Suprapubic skin (tissue), 4 donors: ENCODE data around the gene SLC8B1. TPM values are rescaled to one million over a fixed set of nuclear protein-coding genes. Genes with fewer than 3 reads are reported as not detected.

Experiments used
- DNase-seq, 2 donors: peaks; one replicate each; pipeline ENCODE4 v3.0.0-alpha.2; 2019; ENCODE audit warnings: low spot score in 2 of 2
- H3K27ac ChIP-seq: fragments of 200-600 bp; sonication (generic); one replicate; pipeline ENCODE4 v1.5.1; 2019
- H3K27me3 ChIP-seq: fragments of 200-600 bp; sonication (generic); one replicate; pipeline ENCODE4 v1.5.1; 2019
- H3K36me3 ChIP-seq: fragments of 200-600 bp; sonication (generic); one replicate; pipeline ENCODE4 v1.5.1; 2019
- H3K4me1 ChIP-seq: fragments of 200-600 bp; sonication (generic); one replicate; pipeline ENCODE4 v1.5.1; 2019
- H3K4me3 ChIP-seq: fragments of 200-600 bp; sonication (generic); one replicate; pipeline ENCODE4 v1.5.1; 2019; ENCODE audit warnings: mild to moderate bottlenecking
- H3K9me3 ChIP-seq: fragments of 200-600 bp; sonication (generic); one replicate; pipeline ENCODE4 v1.5.1; 2019
- EP300 ChIP-seq: sonication (generic); formaldehyde crosslinking; IDR thresholded peaks from one replicate; pipeline ENCODE4 v1.6.1; 2017; ENCODE audit warnings: antibody characterized with exemption
- POLR2A ChIP-seq, 2 donors: fragments of 450-650 bp; IDR thresholded peaks; one replicate each; pipeline ENCODE4 v1.6.1; 2017; ENCODE audit warnings: antibody characterized with exemption in 2 of 2, mild to moderate bottlenecking in 2 of 2, moderate library complexity in 2 of 2
- POLR2AphosphoS5 ChIP-seq, 3 donors: sonication (generic); formaldehyde crosslinking; IDR thresholded peaks; one replicate each; pipeline ENCODE4 v1.6.1; 2017; ENCODE audit warnings: antibody characterized with exemption in 3 of 3
- WGBS: methylation state at CpG from one replicate; pipeline ENCODE4 v1.1.5; 2018; 5-methylcytosine and 5-hydroxymethylcytosine counted together
- total RNA-seq, 4 donors: library from RNA; depleted of rRNA; stranded (reverse); fragments of >200 nt; gene quantifications; one replicate each; pipeline ENCODE4 v1.1.0, GENCODE V29; 2016
- TF ChIP-seq, protein P1 (sequence below), 2 donors: fragments of 200-600 bp in 1 of 2; fragments of 450-650 bp in 1 of 2; sonication (generic) in 1 of 2; IDR thresholded peaks; one replicate each; pipeline ENCODE4 v1.5.1; 2016 to 2019; ENCODE audit warnings: antibody characterized with exemption in 2 of 2, mild to moderate bottlenecking in 1 of 2, moderate library complexity in 1 of 2

Gene SLC8B1
- total RNA-seq, 4 donors from 2014 or later = 29.1 to 70.2 (median 34.9) TPM

DNA sequence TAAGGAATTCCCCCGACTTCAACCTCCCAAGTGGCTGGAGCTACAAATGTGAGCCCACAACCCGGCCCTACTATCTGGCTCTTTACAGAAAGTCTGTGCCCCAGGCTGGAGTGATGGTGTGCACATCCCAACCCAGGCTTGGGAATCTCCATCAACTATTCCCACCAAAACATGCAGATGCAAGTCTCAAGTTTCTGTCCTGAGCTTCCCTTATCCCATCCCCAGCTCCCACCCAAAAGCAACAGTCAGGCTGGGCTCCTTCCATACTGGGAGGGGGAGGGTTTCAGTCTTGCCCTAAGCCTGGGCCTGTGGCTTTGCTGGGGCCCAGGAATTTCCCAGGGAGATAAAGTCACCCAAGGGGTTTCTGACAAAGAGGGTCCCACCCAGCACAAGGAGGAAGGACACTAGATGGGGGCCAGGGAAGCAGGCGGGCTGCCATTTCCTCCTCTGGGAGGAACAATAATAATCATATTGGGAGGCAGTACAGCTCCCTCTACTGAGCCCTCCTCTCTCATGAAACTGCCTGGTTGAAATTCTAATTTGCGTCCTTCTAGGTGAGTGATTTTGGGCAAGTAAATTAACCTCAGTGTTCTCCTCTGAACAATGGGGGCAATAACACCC, 8.0 kb downstream of the SLC8B1 start:
- Histone ChIP-seq H3K4me3 (no peak overlapping the region), H3K27ac (no peak overlapping the region), H3K36me3 (peaks cover 19% of the 10 kb centered on the region), H3K9me3 (no peaks in the 10 kb centered on the region), H3K4me1 (peaks cover 6% of the 10 kb centered on the region), H3K27me3 (no peaks in the 10 kb centered on the region)
- WGBS = 73% methylated on average over 4 of the region's 4 CpGs
- no peak for DNase-seq
- no peak for TF ChIP-seq POLR2AphosphoS5 (IDR thresholded peaks at IDR 0.05)
- TF ChIP-seq, protein P1, sequence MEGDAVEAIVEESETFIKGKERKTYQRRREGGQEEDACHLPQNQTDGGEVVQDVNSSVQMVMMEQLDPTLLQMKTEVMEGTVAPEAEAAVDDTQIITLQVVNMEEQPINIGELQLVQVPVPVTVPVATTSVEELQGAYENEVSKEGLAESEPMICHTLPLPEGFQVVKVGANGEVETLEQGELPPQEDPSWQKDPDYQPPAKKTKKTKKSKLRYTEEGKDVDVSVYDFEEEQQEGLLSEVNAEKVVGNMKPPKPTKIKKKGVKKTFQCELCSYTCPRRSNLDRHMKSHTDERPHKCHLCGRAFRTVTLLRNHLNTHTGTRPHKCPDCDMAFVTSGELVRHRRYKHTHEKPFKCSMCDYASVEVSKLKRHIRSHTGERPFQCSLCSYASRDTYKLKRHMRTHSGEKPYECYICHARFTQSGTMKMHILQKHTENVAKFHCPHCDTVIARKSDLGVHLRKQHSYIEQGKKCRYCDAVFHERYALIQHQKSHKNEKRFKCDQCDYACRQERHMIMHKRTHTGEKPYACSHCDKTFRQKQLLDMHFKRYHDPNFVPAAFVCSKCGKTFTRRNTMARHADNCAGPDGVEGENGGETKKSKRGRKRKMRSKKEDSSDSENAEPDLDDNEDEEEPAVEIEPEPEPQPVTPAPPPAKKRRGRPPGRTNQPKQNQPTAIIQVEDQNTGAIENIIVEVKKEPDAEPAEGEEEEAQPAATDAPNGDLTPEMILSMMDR (IDR thresholded peaks at IDR 0.05) = no peak
- no peak for TF ChIP-seq EP300
- no peak for TF ChIP-seq POLR2A (IDR thresholded peaks at IDR 0.05)

DNA sequence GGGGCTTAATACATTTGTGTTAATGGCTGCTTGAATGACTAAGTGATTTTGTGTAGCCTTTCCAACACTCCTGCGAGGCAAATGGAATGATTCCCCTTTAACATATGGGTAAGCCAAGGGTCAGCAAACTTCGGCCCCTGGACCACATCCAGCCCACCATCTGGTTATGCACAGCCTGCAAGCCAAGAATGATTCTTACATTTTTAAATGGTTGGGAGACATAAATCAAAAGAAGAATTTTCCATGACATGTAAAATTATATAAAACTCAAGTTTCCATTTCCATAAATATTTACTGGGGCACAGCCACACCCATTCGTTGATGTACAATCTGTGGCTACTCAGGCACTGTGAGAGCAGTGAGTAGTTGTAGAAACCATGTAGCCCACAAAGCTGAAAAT, 9.0 kb downstream of the SLC8B1 start:
- H3K9me3 ChIP-seq = no peaks in the 10 kb centered on the region
- no peak overlapping the region for H3K4me3 ChIP-seq
- peaks cover 17% of the 10 kb centered on the region for H3K36me3 ChIP-seq
- H3K27ac ChIP-seq = no peak overlapping the region
- peaks cover 6% of the 10 kb centered on the region for H3K4me1 ChIP-seq
- TF ChIP-seq POLR2AphosphoS5 (IDR thresholded peaks at IDR 0.05) = no peak
- no peak for TF ChIP-seq EP300
- TF ChIP-seq POLR2A (IDR thresholded peaks at IDR 0.05) = no peak
- TF ChIP-seq, protein P1 (IDR thresholded peaks at IDR 0.05) = no peak
- DNase-seq = no peak
- H3K27me3 ChIP-seq = no peaks in the 10 kb centered on the region
- 54% methylated on average over 3 of the region's 3 CpGs for WGBS

DNA sequence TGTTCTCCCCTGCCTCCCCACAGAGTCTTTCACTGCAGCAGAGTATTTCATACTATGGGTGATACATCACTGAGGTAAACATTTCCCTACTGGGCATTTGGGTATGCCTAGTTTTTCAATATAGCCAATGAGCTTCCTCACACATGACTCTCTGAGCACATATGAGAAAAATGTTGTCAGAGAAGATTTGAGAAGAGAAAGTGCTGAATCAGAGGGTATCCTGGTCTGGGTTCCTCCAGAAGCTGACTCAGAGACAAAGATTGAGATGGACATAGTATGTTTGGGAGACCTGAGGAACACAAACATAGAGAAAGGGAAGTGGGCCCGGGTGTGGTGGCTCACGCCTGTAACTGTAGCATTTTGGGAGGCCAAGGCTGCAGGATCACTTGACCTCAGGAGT, 12.6 kb downstream of the SLC8B1 start:
- DNase-seq = no peak
- H3K27me3 ChIP-seq = no peaks in the 10 kb centered on the region
- WGBS = 86% methylated on average over 2 of the region's 2 CpGs
- H3K9me3 ChIP-seq = no peaks in the 10 kb centered on the region
- no peak overlapping the region for H3K4me3 ChIP-seq
- TF ChIP-seq EP300 = no peak
- no peak for TF ChIP-seq POLR2AphosphoS5 (IDR thresholded peaks at IDR 0.05)
- TF ChIP-seq, protein P1 (IDR thresholded peaks at IDR 0.05) = no peak
- no peak for TF ChIP-seq POLR2A (IDR thresholded peaks at IDR 0.05)
- H3K4me1 ChIP-seq = peaks cover 5% of the 10 kb centered on the region
- no peak overlapping the region for H3K27ac ChIP-seq
- H3K36me3 ChIP-seq = peaks cover 47% of the 10 kb centered on the region

DNA sequence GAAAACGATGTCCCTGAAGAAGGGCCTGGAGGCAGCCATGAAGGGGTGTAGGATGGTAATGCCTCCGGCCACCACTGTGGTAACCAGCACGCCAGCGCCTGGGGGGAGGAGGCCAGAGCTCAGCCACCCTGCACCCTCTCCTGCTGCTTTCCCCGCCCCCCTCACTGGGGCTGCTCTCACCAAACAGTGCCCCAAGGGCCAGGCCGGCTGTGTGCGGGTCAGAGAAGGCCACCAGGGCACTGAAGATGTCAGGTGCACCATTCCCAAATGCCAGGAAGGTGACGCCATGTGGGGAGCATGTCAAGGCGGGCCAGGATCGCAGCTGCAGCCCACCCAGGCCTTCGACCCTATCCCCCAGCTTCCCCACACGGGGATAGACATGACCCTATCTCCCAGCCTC, 14.5 kb downstream of the SLC8B1 start:
- Histone ChIP-seq H3K9me3 (no peaks in the 10 kb centered on the region), H3K27me3 (no peaks in the 10 kb centered on the region), H3K4me1 (no peaks in the 10 kb centered on the region), H3K27ac (no peak overlapping the region), H3K4me3 (no peak overlapping the region), H3K36me3 (peaks cover 63% of the 10 kb centered on the region)
- WGBS = 91% methylated on average over 5 of the region's 12 CpGs
- TF ChIP-seq EP300 (no peak), POLR2A (IDR thresholded peaks at IDR 0.05) (no peak), POLR2AphosphoS5 (IDR thresholded peaks at IDR 0.05) (no peak)
- TF ChIP-seq, protein P1 (IDR thresholded peaks at IDR 0.05) = no peak
- DNase-seq = no peak

DNA sequence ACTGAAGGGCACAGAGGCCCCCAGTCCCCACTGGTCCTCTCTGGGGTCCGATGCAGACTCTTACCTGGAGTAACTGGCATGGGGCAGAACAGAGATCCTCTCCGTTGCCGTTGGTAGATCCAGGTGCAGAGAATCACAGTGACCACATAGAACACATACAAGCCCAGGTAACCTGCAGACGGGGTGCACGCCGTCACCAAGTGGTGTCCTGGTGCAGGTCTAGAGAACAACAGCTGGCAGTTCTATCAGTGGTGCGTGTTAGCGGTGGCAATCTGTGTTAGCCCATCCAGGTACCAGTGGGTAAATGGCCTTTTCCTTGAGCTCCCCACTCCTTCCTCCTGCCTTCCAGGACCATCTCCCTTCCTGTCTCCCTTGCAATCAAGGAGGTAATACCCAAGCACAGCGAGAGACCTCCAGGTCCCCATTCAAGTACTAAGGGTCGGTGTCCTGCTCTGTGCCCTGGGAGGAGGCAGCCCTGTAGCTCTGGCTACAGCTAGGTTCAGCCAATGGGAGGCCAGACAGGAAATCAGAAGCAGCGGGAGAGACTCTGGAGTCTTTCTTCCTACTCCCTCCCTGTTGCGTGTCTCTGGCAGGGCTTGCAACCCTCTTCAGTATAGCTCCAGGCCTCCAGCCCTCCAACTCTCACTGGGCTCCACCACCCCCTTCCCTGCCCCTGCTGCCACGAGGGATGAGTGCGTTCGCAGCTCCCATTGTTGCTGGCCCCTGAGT, 15.8 kb downstream of the SLC8B1 start:
- no peak for DNase-seq
- Histone ChIP-seq H3K27me3 (no peaks in the 10 kb centered on the region), H3K4me3 (no peak overlapping the region), H3K9me3 (no peaks in the 10 kb centered on the region), H3K36me3 (peaks cover 76% of the 10 kb centered on the region), H3K27ac (no peak overlapping the region), H3K4me1 (no peaks in the 10 kb centered on the region)
- TF ChIP-seq POLR2A (IDR thresholded peaks at IDR 0.05) (no peak), POLR2AphosphoS5 (IDR thresholded peaks at IDR 0.05) (no peak), EP300 (no peak)
- TF ChIP-seq, protein P1 (IDR thresholded peaks at IDR 0.05) = no peak
- 96% methylated on average over 15 of the region's 15 CpGs for WGBS
